Measurements from ENCODE around the gene GLYR1. TPM values are rescaled to one million over a fixed set of nuclear protein-coding genes. Genes with fewer than 3 reads are reported as not detected.

GLYR1 gene
- total RNA-seq, 4 donors from 2014 or later = 44.4 to 56.0 (median 52.0) TPM

- DNase-seq (ENCODE audit: low spot score) = no peak
Observed at GRCh38 chr16:4879049-4879448, 32.0 kb upstream of the GLYR1 start.

GRCh38 chr16:4877380-4877685 is 30.2 kb upstream of the GLYR1 start:
- DNase-seq (ENCODE audit: low spot score) = no peak
- ATAC-seq (ENCODE audit: low FRiP score) = no peak
- TF ChIP-seq CTCF (IDR thresholded peaks at IDR 0.05) = no peak

More at GRCh38 chr16:4879049-4879448, 32.0 kb upstream of the GLYR1 start:
- TF ChIP-seq CTCF (IDR thresholded peaks at IDR 0.05) = no peak
- ATAC-seq (ENCODE audit: low FRiP score) = no peak

GRCh38 chr16:4876646-4877379 is 29.7 kb upstream of the GLYR1 start:
- ATAC-seq (ENCODE audit: low FRiP score) (no peak), DNase-seq (ENCODE audit: low spot score) (no peak)
- TF ChIP-seq CTCF (IDR thresholded peaks at IDR 0.05) = no peak

- no peak for TF ChIP-seq CTCF (IDR thresholded peaks at IDR 0.05)
- no peak for ATAC-seq (ENCODE audit: low FRiP score)
- DNase-seq (ENCODE audit: low spot score) = no peak
Observed at GRCh38 chr16:4874666-4875065, 27.6 kb upstream of the GLYR1 start.

- DNase-seq (ENCODE audit: low spot score) = no peak
- ATAC-seq (ENCODE audit: low FRiP score) = no peak
- TF ChIP-seq CTCF (IDR thresholded peaks at IDR 0.05) = no peak
Observed at GRCh38 chr16:4873091-4873490, 26.0 kb upstream of the GLYR1 start.

GRCh38 chr16:4871071-4871470 is 24.0 kb upstream of the GLYR1 start:
- no peak for TF ChIP-seq CTCF (IDR thresholded peaks at IDR 0.05)
- DNase-seq (ENCODE audit: low spot score) (no peak), ATAC-seq (ENCODE audit: low FRiP score) (no peak)

GRCh38 chr16:4870138-4870671 is 23.1 kb upstream of the GLYR1 start:
- no peak for DNase-seq (ENCODE audit: low spot score)
- TF ChIP-seq CTCF (IDR thresholded peaks at IDR 0.05) = no peak
- ATAC-seq (ENCODE audit: low FRiP score) = no peak
